Stimulated activated CD8-positive, alpha-beta memory T cell treated with anti-CD3 and anti-CD28 coated beads, Interleukin-7, amount 100 ng/mL, for 48 hours (primary cell): ENCODE data around the gene VASN.

Experiments
- DNase-seq, 2 donors: peaks; one replicate each; pipeline ENCODE4 v3.0.0-alpha.2; 2020; ENCODE audit warnings: low read depth in 1 of 2; ENCODE audit errors: extremely low read depth in 1 of 2

Gene VASN

DNA sequence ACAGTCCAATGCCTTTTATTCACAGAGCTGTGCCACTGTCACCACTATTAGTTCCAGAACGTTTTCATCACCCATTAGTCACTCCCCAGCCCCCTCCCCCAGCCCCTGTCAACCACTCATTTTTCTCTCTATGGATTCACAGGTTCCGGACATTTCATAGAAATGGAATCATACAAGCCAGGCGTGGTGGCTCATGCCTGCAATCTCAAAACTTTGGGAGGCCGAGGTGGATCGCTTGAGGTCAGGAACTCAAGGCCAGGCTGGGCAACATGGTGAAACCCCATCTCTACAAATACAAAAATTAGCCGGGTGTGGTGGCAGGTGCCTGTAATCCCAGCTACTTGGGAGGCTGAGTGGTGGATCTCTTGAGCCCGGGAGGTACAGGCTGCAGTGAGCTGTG, 19.8 kb upstream of the VASN start:
- no peak for DNase-seq

DNA sequence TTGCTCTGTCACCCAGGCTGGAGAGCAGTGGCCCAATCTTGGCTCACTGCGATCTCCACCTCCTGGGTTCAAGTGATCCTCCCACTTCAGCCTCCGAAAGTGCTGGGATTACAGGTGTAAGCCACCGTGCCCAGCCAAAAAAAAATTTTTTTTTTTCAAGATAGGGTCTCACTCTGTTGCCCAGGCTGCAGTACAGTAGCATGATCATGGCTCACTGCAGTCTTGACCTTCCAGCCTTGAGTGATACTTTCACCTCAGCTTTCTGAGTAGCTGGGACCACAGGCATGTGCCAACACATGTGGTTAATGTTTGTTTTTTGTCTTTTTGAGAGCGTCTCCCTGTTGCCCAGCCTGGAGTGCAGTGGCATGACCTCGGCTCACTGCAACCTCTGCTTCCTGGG, 18.8 kb upstream of the VASN start:
- DNase-seq = no peak

DNA sequence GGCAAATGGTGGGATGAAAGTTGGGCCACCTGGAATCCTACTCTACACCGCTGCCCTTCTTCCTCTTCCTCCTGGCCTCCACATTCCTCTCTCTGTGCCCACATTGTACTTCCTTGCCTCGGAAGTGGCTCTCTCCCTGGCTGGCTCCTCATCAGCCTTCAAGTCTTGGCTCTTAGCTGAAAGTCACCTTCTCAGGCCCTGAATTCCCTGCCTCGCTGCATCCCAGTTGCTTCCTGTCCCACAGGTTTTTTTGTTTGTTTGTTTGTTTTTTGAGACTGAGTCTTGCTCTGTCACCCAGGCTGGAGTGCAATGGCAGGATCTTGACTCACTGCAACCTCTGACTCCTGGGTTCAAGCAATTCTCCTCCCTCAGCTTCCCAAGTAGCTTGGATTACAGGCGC, 18.0 kb upstream of the VASN start:
- no peak for DNase-seq

DNA sequence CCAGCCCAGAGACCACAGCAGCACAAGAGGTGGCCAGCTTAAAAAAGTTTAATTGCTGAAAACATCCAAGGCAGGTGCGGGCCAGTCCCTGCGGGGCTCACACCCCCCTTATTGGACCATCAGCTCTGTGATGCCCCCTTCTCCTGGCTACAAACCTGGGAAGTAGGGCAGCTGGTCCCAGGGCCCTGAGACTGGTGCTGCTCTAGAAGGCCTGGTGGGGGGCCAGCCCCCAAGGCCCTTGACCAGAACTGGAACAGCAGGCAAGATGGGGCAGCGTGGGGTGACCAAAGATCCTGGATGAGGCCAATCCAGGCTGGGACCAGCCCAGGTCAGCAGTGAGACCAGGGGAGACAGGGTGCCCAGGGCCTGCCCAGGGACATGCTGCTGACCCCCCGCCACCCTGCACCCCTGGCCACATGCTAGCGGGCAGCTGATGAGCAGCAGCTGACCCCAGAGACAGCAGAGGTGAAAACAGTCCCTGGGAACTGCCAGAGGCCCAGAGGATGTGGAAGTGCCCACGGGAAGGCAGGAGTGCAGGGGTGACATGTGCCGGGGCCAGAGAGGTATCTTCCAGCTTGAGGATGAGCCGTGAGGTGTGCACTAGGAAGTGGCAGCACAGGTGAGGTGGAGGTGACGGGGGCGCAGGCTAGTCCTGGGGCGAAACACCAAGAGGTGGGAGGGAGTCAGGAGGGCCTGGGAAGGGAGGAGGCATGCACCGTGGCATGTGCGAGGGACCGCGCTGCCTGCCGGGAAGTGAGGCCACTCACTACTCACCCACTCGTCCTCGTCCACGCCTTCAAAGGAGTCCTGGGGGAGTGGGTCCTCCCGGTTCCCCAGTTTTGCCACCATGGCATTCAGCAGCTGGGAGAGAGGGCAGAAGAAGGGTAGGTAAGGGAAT, 16.9 kb upstream of the VASN start:
- DNase-seq = no peak

DNA sequence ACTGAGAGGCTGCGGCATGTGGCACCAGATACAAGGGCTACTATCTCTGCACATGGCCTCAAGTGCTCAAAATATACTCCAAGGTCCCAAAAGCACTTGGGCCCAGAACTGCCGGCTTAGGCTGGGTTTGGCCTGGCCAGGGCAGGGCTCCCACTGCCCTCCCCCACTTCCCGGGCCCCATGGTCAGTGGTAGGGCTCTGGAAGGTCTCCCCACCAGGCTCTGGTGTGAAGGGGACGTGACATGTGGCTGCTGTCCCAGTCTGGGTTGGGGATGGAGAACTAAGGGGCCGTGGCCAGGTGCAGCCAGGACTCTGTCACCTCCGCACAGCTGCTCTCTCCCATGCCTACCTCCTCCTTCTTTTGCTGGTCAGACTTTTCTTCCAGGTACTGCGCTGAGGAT, 14.8 kb upstream of the VASN start:
- no peak for DNase-seq

DNA sequence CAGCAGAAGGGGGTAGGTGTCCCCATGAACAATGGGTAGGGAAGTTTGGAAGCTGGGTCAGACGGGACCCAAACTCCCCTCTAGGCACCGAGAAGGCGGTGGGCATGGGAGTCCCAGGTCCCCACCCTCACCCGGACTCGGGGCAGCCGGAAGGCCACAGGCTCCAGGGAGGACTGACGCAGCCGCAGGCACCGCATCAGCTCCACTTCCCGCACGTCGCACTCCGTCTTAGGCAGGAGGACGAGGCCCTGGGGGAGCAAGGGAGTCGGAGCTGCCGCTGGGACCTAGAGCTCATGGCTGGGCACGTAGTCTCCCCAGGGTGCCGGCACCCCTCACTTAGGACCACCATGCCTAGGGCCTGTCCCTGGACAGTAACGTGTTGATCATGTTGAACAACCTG, 13.4 kb upstream of the VASN start:
- DNase-seq = no peak

DNA sequence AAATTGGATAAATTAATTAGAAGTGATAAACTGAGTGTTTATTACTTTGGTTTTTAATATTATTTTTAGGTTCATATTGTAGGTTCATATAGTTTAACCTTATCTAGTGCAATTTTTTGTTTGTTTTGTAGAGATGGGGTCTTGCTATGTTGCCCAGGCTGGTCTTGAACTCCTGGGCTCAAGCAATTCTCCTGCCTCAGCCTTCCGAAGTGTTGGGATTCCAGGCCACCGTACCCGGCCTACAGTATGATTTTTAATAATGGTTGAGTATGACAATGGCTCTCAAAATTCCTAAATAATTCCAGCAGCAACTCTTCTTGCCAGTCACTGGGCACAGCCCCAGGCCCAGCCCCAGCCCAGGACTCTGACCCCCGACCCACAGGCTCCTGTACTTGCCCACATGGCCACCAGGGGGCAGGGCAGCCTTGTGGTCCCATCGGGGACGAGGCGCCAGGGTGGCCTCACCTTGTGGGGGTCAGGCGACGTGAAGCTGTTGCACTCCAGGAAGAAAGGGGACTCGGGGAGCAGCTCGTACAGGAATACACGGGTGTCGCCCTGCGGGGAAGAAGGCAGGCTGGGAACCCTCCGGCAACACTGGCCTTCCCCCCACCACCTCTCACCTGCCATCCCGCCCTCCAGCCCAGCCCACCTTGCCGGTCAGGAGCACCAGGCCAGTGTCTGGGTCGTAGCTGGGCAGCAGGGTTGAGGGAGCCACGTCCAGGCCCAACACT, 12.7 kb upstream of the VASN start:
- peak; percentile 23 to 36 for DNase-seq

DNA sequence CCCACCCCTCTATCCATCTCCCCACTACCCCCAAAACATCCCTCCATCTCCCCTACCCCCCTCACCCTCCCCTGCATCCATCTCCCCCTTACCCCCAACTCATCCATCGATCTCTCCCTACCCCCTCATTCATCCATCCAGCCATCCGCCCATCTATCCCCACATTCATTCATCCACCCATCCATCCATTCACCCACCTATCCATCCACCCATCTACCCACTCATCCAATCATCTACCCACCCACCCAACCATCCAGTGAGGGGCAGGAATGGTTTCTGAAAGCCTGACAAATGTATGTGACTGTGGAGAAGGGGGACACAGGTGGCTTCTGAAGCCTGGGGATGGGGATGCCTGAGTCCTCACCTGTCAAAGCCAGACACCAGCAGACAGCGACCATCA, 11.7 kb upstream of the VASN start:
- no peak for DNase-seq

DNA sequence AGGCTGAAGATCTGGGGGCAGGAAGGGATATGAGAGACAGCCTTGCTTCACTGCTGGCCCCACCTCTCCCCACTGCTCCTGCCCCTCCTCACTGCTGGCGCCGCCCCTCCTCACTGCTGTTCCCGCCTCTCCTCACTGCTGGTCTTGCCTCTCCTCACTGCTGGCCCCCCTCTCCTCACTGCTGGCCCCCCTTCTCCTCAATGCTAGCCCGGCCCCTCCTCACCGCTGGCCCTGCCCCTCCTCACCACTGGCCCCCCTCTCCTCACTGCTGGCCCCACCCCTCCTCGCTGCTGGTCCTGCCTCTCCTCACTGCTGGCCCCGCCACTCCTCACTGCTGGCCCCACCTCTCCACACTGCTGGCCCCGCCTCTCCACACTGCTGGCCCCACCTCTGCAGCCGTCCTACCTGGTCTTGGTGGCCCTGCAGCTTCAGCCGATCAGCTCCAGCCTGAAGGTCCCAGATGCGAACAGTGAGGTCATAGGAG, 11.1 kb upstream of the VASN start:
- no peak for DNase-seq

DNA sequence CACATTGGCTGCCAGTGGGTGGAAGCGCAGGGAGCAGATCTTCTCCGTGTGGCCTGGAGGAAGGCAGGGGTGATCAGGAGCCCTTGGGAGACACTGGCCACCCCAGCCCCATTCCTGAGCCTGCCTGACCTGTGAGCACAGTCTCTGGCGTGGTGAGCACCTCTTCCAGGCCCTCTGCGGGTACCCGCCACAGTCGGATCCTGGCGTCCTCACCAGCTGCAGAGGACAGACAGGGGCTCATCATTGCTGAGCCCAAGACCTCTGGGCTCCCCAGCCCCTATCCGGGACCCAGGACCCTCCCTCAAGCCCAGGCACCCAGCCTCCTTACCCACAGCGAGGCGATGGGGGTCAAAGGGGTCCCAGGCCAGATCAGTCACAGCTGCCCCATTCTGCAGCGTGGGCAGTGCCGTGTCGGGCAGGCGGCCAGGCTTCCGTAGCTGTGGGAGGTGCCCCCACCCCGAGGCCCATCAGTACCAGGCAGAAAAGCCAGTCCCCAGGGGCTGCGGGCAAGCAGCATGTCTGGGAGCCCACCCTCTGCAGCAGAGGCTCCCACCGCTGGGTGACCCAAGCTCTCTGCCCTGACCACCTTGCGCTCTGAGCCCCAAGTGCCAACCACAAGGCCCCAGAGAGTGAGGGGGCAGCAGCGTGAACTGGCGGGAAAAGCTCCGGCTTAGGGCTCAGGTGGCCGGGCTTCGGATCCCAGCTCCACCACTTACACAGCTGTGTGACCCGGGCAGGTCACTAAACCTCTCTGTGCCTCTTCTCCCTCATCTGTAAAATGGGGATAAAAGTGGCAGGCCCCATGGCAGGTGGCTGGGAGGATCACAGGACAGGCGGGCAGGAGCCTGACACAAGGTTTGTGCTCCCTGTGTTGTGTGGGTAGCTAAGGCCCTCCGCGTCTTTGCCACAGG, 10.4 kb upstream of the VASN start:
- no peak for DNase-seq

DNA sequence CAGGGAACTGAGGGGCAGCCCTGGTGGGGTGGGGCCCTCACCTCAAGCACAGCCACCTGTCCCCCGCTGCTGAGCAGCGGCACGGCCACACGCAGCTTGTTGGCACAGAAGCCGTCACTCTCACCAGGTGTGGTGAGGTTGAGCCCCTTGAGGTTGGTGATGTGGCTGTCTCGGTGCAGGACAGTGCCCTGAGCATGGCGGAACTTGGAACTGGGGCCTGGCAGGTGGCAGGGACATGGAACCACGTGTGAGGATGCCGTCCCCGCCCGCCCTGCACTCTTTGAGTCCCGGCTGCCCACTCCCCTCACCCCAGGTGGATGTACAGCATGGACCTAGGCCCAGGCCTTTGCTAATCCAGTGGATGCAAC, 9.7 kb upstream of the VASN start:
- no peak for DNase-seq

DNA sequence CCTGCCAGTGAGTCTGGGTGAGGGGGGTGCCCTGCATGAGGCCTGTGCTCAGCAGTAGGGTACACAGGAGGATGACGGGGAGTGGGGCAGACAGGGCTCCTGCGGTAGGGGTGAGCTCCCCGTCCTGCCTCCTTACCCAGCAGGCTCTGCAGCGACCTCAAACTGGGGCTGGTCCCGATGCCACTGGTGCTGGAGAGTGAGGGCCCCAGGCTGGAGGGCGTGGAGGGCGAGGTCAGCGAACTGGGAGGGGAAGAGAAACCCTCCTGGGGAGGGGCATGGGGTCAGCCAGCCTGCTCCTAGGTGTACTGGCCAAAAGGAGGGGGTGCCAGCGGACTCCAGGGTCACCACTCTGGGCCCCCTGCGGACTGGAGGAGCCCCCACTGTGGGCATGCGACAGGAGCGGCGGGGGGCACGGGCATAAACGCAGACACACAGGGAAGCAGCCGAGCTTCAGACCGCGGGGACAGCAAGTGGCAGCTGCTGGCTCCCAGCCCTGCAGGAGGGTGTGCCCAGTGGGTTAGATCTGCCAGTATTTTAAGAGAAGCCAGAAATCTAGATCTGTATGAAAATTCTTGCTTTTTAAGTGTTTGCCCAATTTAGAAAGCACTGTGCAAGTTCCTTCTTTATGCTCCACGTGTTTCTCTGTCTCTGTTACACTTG, 9.0 kb upstream of the VASN start:
- DNase-seq = no peak

DNA sequence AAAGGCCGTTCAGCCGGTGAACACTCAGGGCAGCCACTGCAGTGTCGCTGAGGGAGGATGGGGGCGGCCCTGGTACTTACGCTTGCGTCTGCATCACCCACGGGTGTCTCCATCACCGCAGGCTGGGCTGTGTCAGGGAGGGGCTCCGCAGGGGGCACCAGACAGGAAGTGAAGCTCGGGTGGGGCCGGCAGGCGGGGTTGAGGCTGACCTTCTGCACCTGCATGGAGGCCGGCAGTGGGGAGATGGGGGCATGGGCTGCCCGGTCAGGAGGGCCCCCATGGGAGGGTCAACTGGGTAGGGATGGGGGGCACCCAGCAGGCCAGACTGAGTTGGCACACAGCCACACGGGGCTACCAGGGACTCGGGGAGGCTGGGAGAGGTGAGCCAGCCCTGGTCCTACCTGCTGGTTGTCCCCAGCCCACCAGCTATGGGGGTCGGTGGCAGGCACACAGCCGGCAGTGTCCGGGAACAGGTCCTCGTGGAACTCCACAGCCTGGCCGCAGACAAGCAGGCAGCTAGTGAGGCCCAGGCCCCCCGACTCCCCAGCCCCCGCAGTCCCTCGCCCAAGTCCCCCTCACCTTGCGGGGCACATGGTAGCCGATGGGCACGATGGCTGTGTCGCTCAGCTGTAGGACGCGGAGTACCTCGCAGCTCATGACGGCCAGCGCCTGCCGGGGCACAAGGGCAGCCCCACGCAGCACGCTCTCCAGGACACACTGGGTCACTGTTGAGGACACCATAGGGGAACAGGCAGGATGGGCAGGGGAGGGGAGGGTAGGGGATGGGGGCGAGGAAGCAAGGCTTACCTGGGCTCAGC, 7.2 kb upstream of the VASN start:
- no peak for DNase-seq

DNA sequence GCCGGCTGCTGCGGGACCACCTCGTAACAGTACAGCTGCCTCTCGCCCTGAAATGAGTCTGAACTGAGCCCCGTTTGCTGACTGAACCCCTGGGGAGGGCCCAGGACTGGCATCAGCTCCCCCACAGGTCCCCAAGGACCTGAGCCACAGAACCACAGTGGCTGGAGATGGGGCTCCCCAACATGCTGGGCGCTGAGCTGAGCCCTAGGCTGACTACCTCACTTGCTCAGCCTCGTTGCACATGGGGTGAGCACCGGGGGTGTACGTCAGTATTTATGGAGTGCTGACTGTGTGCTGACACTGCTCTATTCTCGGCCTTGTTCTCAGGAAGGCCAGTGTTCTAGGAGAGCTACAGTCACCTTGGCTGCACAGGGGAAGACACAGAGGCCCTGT, 6.6 kb upstream of the VASN start:
- no peak for DNase-seq

DNA sequence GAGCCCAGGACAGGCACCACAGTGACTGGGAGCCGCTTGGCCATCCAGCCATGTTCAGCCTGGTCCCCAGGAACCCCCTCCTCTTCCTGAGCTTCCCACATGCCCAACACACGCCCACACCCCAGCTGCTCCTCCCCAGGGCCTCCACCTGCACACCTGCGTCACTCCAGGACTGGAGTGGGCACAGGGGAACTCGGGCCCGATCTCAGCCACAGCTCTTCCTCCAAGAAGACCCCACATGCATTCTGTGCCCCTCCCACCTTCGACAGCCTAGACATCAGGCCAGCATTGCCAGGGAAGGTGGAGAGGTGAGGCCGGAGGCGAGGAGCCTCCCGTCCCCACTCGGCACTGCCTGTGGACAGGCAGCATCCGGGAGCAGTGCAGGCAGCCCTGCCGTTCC, 6.0 kb upstream of the VASN start:
- DNase-seq = no peak

DNA sequence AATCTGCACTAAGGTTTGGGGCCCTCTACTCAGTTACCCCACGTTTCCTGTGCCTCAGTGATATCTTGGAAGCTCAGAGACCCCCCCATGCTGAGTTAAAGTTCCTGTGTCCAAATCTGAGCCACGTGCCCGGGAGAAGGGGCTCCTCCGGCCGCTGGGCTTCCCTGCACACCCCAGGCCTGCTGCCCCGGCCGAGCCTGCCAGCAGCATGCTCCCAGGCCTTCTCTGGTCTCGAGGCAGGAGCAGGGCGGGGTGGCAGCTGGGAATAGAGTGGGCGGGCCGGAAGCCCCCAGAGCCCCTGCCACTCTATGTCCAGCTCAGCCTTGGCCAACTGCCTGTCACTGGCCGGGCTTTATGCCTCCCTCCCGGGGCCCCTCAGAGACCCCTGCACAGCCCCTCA, 5.6 kb upstream of the VASN start:
- DNase-seq = no peak

DNA sequence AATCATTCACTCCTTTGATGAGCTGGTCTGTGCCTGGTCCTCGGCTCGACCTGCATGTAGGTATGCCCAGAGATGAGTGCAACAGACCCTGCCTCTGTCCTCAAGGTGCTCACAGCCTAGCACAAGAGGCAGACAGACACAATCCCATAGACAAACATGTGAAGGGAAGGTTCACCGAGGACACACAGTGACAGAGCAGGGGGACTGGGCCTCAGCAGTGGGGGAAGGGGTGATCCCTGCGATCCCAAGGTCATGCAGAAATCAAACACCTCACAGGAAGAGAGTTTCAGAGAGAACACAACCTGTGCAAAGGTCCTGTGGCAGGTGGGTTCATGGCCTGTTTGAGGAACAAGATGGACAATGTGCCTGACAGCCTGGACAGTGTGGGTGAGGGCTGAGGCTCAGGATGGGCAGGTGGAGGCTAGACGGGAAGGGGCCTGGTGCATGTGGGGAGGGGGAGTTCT, 4.2 kb upstream of the VASN start:
- no peak for DNase-seq

DNA sequence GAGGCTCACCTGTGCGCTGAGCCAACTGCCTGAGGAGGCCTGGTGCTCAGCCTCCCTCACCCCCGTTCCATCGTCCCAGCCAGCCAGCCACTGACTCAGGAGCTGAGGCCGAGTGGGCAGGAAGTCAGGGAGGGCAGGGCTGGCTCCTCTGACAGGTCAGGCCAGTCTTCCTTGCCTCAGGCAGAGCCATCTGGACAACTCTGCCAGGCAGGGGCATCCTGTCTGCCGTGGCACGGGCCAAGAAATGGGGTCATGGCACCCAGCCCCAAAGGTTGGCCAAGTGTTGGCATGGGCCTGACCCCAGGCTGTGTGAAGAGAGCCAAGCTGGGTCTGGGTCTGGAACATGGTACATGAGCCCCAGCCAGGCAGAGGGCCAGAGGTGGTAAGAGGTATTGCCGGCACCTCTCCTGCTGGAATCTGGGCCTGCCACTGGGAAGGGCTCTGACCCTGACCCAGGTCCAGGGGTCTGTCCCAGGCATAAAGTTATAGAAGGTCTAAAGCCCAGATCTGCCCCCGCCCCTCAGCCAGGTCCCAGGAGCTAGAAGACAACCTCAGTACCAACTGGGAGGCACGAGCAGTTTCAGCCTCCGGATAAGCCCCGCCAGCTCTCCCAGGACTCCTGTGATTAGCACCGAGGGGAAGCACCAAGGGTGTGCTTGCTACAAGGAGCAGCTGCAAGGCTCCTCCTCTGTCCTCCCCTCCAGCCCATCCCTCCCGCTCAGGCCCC, 2.5 kb upstream of the VASN start:
- no peak for DNase-seq

DNA sequence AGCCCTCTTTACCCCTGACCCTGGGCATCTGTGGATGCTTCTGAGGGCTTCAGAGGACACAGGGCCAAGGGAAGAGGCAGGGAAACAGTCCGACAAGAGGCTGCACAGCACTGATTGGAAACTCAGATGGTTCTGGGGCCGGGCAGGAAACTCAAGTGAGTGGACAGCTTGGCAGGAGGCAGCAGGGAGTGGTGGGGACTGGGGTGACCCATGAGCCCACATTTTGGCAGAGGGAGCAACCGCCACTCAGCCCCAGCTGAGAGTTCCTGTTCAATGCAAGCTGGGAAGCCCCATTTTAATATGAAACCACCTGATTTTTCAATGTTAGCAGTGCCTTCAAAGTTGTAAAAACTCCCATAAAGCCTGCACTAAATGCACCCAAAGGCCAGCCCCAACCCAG, 1.5 kb upstream of the VASN start:
- DNase-seq = no peak
